K562 (cell line): ENCODE measurements around the gene RNASET2. TPM values are rescaled to one million over a fixed set of nuclear protein-coding genes. Genes with fewer than 3 reads are reported as not detected.

ENCODE experiments used
- FOXO4 ChIP-seq: fragments of 450-650 bp; formaldehyde crosslinking; IDR thresholded peaks from 2 replicates; pipeline ENCODE4 v1.4.0; 2020; ENCODE audit warnings: mild to moderate bottlenecking, moderate library complexity
- MED1 ChIP-seq: sonication (generic); formaldehyde crosslinking; IDR thresholded peaks from 2 replicates; pipeline ENCODE4 v1.8.1; 2023; ENCODE audit warnings: missing genetic modification reagents, borderline replicate concordance
- PHTF2 ChIP-seq: fragments of 250-450 bp; sonication (Bioruptor Pico); IDR thresholded peaks from 2 replicates; pipeline ENCODE4 v1.5.0; 2021; ENCODE audit warnings: mild to moderate bottlenecking
- SMARCC2 ChIP-seq: fragments of 450-650 bp; IDR thresholded peaks from 2 replicates; pipeline ENCODE4 v1.6.1; 2017; ENCODE audit warnings: antibody characterized with exemption, moderate library complexity, mild to moderate bottlenecking, low read depth
- SOX6 ChIP-seq: fragments of 450-650 bp; IDR thresholded peaks from 2 replicates; pipeline ENCODE4 v1.6.1; 2014; ENCODE audit warnings: mild to moderate bottlenecking
- TRIM25 ChIP-seq: fragments of 450-650 bp; IDR thresholded peaks from 2 replicates; pipeline ENCODE4 v1.7.0; 2016; ENCODE audit warnings: borderline replicate concordance
- YY1 ChIP-seq, 3 experiments: IDR thresholded peaks; 2 replicates each; pipeline ENCODE4 v1.6.1; 2011; ENCODE audit warnings: low read length in 2 of 3, mild to moderate bottlenecking in 2 of 3, moderate library complexity in 2 of 3, borderline replicate concordance in 1 of 3, control low read depth in 1 of 3, low read depth in 1 of 3; ENCODE audit not compliant: insufficient read depth in 3 of 3, insufficient replicate concordance in 2 of 3, control insufficient read depth in 1 of 3, insufficient read length in 1 of 3; ENCODE audit errors: extremely low read depth in 1 of 3
- ZBTB49 ChIP-seq: sonication (generic); formaldehyde crosslinking; IDR thresholded peaks from 2 replicates; pipeline ENCODE4 v1.8.0; 2022; ENCODE audit warnings: missing genetic modification reagents, mild to moderate bottlenecking, borderline replicate concordance
- ZNF24 ChIP-seq: fragments of 450-650 bp; IDR thresholded peaks from 2 replicates; pipeline ENCODE4 v1.6.1; 2016
- ZNF407 ChIP-seq: fragments of 450-650 bp; IDR thresholded peaks from 2 replicates; pipeline ENCODE4 v1.6.1; 2016; ENCODE audit warnings: low read depth
- ZNF589 ChIP-seq: fragments of 200-800 bp; sonication (Bioruptor generic); IDR thresholded peaks from 2 replicates; pipeline ENCODE4 v1.6.1; 2016; ENCODE audit warnings: low read depth, missing genetic modification characterization, missing compliant biosample characterization
- polyA plus RNA-seq, 8 experiments: library from polyadenylated mRNA; depleted of rRNA in 4 of 8; stranded (reverse) in 5 of 8; unstranded in 3 of 8; fragments of >200 nt; fragmentation: Nextera tagmentation in 2 of 8; fragmentation: Illumina TruSeq in 1 of 8; extraction: Ambion mirVana in 2 of 8; extraction: Trizol in 1 of 8; gene quantifications; 2 replicates each; pipeline versions ENCODE4 v1.2.1 to v1.2.3, GENCODE V29; 2011 to 2014; ENCODE audit warnings: inconsistent platforms in 1 of 8, missing spikeins in 1 of 8
- total RNA-seq, 7 experiments: library from RNA; depleted of rRNA in 6 of 7; stranded (reverse); fragments of >200 nt in 6 of 7; fragmentation: Illumina TruSeq in 2 of 7; extraction: Trizol in 2 of 7; gene quantifications; 2 replicates each; pipeline versions ENCODE4 v1.2.1 to v1.2.3, GENCODE V29; 2011 to 2021; ENCODE audit warnings: low replicate concordance in 1 of 7

Gene RNASET2
- total and polyA plus RNA-seq, 9 of the 15 experiments (the other 6 are each of a cell fraction or from before 2014, with no cell fraction given) = 7.4 to 141 (median 91.3) TPM

GRCh38 chr6:166911248-166911677, 45.1 kb downstream of the RNASET2 start (continued):
- TF ChIP-seq ZNF407 = no peak
- peak; percentile 29; the same call in 1 of the 2 replicates for TF ChIP-seq SOX6
- peak; percentile 49; the same call in 1 of the 2 replicates for TF ChIP-seq ZNF589 (CRISPR knock-in tag)
- TF ChIP-seq MED1 (CRISPR knock-in tag) = no peak
- TF ChIP-seq YY1 (IDR thresholded peaks at IDR 0.05; ENCODE audit: borderline replicate concordance in 1 of 3, control insufficient read depth in 1 of 3, extremely low read depth in 1 of 3, insufficient read depth in 3 of 3, insufficient read length in 1 of 3, insufficient replicate concordance in 2 of 3, low read depth in 1 of 3, low read length in 2 of 3) = no peak
- TF ChIP-seq SMARCC2 = 0 out of 2 replicates have a peak, but pooled peaks have one; percentile 36
- TF ChIP-seq ZBTB49 (CRISPR knock-in tag) = no peak
- TF ChIP-seq ZNF24 = no peak
- TF ChIP-seq PHTF2 (CRISPR knock-in tag) = no peak
- no peak for TF ChIP-seq TRIM25
- no peak for TF ChIP-seq FOXO4 (CRISPR knock-in tag)
